ENCODE measurements around the gene COG4.

The COG4 gene

DNA sequence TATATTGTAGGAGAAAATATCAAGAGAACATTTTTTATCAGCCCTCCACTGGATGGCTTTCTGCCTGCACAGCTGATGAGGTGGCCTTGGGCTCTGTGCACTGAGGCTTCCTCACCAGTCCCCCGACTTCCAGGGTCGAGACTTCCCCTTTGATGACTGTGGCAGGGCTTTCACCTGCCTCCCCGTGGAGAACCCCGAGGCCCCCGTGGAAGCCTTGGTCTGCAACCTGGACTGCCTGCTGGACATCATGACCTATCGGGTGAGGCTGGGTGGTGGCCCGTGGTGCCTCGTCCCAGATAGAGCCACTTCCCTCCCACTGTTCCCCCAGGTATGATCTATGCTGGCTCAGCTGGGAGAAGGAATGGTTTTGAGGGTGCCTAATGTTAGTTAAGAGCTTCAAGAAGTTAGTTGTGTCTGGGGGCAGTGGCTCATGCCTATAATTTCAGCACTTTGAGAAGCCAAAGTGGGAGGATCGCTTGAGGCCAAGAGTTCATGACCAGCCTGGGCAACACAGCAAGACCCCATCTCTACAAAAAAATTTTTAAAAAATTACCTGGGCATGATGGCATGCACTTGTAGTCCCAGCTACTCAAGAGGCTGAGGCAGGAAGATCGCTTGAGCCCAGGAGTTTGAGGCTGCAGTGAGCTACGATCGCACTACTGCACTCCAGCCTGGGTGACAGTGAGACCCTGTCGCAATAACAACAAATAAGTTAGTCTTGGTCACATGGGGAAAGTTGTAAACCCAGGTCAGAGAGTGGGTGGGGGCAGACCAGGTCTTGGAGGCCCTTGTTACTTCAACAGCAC lies 57.2 kb downstream of the COG4 start:
- H3K27me3 ChIP-seq (replicated peaks) = no peaks in the 10 kb centered on the region
- DNase-seq = no peak
- no peak overlapping the region for H3K27ac ChIP-seq
- H3K4me3 ChIP-seq (ENCODE audit: low read depth, low read length) = no peak overlapping the region
- TF ChIP-seq, protein P1, sequence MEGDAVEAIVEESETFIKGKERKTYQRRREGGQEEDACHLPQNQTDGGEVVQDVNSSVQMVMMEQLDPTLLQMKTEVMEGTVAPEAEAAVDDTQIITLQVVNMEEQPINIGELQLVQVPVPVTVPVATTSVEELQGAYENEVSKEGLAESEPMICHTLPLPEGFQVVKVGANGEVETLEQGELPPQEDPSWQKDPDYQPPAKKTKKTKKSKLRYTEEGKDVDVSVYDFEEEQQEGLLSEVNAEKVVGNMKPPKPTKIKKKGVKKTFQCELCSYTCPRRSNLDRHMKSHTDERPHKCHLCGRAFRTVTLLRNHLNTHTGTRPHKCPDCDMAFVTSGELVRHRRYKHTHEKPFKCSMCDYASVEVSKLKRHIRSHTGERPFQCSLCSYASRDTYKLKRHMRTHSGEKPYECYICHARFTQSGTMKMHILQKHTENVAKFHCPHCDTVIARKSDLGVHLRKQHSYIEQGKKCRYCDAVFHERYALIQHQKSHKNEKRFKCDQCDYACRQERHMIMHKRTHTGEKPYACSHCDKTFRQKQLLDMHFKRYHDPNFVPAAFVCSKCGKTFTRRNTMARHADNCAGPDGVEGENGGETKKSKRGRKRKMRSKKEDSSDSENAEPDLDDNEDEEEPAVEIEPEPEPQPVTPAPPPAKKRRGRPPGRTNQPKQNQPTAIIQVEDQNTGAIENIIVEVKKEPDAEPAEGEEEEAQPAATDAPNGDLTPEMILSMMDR (IDR thresholded peaks at IDR 0.05; ENCODE audit: low read depth, low read length, missing control alignments) = no peak
- in situ Hi-C loops (cut with HindIII; ENCODE audit: low pct_ligation_motif_present, low sequenced_read_pairs) = no loop called here
- H3K36me3 ChIP-seq (replicated peaks) = peaks cover 3% of the 10 kb centered on the region

DNA sequence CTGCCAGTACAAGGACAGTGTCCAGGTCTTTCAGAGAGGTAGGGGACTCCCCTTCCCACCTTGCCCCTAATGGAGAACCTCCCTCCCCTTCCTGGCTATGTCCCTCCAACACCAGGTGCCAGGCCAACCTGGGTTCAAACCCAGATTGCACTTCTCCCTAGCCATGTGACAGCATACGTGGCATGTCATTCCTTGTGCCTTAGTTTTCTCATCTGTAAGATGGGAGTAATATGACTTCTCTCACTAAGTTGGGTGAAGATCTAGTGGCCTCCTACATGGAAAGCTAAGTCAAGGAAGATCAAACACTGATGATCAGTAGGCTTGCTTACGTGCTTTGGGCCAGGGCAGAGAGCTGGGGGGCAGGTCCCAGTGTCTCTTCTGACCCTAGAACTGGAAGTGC lies 60.1 kb downstream of the COG4 start:
- no peak for DNase-seq
- H3K4me3 ChIP-seq (ENCODE audit: low read depth, low read length) = no peak overlapping the region
- H3K36me3 ChIP-seq (replicated peaks) = peaks cover 3% of the 10 kb centered on the region
- TF ChIP-seq, protein P1 (IDR thresholded peaks at IDR 0.05; ENCODE audit: low read depth, low read length, missing control alignments) = no peak
- H3K27me3 ChIP-seq (replicated peaks) = no peaks in the 10 kb centered on the region
- in situ Hi-C loops (cut with HindIII; ENCODE audit: low pct_ligation_motif_present, low sequenced_read_pairs) = no loop called here
- no peak overlapping the region for H3K27ac ChIP-seq

DNA sequence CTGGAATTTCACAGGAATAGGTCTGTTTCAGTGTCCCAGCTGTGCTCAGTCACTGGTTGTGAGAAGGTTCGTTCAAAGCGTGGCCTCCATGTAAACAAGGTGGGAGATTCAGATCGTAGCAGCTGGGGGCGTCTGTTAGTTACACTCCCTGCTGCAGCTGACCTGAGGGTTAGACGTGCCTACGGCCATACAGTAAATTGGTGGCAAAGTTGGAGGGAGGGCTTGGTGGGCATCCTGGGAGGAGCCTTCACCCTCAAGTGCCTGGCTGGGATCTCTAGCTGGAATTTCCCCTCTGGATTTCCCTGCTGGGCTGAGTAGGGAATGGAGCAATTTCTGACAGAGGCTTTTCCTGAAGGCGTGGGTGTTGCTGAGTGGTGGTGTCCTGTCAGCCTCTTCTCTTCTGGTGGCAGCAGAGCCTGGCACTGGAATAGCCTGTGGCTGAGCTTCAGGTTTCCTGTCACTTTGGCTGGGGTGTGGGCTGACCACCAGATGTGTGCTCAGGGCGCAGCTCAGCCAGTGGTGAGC lies 62.6 kb downstream of the COG4 start:
- in situ Hi-C loops (cut with HindIII; ENCODE audit: low pct_ligation_motif_present, low sequenced_read_pairs) = no loop called here
- DNase-seq = no peak
- H3K4me3 ChIP-seq (ENCODE audit: low read depth, low read length) = no peak overlapping the region
- H3K27ac ChIP-seq = no peak overlapping the region
- no peaks in the 10 kb centered on the region for H3K27me3 ChIP-seq (replicated peaks)
- TF ChIP-seq, protein P1 (IDR thresholded peaks at IDR 0.05; ENCODE audit: low read depth, low read length, missing control alignments) = no peak
- peaks cover 3% of the 10 kb centered on the region for H3K36me3 ChIP-seq (replicated peaks)

DNA sequence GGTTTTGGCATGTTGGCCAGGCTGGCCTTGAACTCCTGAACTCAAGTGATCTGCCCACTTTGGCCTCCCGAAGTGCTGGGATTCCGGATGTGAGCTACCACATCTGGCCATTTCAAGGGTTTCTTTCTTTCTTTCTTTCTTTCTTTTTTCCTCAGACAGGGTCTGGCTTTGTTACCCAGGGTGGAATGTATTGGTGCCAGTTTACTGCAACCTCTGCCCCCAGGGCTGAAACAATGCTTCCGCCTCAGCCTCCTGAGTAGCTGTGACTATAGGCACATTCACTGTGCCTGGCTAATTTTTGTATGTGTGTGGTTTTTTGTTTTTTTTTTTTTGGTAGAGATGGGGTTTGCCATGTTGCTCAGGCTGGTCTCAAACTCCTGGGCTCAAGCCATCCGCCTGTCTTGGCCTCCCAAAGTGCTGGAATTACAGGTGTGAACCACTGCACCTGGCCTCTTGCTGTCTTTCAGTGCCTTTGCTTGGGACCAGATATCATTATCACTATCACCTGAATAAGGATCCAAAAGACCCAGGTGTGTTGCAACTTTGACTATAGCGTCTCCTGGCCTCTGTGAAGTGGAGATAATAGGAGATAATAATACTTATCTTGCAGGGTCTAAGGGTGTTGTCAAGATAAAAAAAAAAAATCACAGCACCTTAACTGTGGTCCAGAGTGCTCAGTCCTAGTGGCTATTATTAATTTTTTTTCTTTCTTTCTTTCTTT lies 65.7 kb downstream of the COG4 start:
- in situ Hi-C loops (cut with HindIII; ENCODE audit: low pct_ligation_motif_present, low sequenced_read_pairs) = no loop called here
- TF ChIP-seq, protein P1 (IDR thresholded peaks at IDR 0.05; ENCODE audit: low read depth, low read length, missing control alignments) = no peak
- no peaks in the 10 kb centered on the region for H3K36me3 ChIP-seq (replicated peaks)
- no peaks in the 10 kb centered on the region for H3K27me3 ChIP-seq (replicated peaks)
- H3K27ac ChIP-seq = no peak overlapping the region
- no peak overlapping the region for H3K4me3 ChIP-seq (ENCODE audit: low read depth, low read length)
- no peak for DNase-seq

DNA sequence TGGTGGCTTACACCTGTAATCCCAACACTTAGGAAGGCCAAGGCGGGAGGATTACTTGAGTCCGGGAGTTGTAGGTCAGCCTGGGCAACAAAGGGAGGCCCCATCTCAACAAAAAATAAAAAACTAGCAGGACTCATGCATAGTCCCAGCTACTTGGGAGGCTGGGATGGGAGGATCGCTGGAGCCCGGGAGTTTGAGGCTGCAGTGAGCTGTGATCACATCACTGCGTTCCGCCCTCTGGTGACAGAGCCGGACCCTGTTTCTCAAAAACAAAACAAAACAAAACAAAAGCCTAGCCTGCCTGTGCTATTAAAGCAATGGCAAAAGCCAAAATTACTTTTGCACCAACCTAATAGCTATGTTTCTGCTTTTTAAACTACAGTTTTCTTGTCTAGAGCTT lies 67.4 kb downstream of the COG4 start:
- Histone ChIP-seq H3K4me3 (ENCODE audit: low read depth, low read length) (no peak overlapping the region), H3K36me3 (replicated peaks) (no peaks in the 10 kb centered on the region)
- in situ Hi-C loops (cut with HindIII; ENCODE audit: low pct_ligation_motif_present, low sequenced_read_pairs) = no loop called here

More for the DNA sequence above, 67.4 kb downstream of the COG4 start:
- no peak for DNase-seq
- no peak overlapping the region for H3K27ac ChIP-seq
- TF ChIP-seq, protein P1 (IDR thresholded peaks at IDR 0.05; ENCODE audit: low read depth, low read length, missing control alignments) = no peak
- no peaks in the 10 kb centered on the region for H3K27me3 ChIP-seq (replicated peaks)
